SK-N-SH (cell line): ENCODE results near the gene AMMECR1L. TPM values are rescaled to one million over a fixed set of nuclear protein-coding genes. Genes with fewer than 3 reads are reported as not detected.
"Not testable (repeated sequence)": the region's sequence is repeated elsewhere in the genome, so short reads cannot be mapped to it uniquely, and the experiment has no call there.

Source experiments
- CTCF ChIA-PET: fragments of 300-600, 350-600 bp; formaldehyde crosslinking; extraction: SDS; loops from one replicate; lab custom pipeline; 2021; lab: Yijun Ruan, JAX
- POLR2A ChIA-PET: fragments of 350-600 bp; sonication (Branson Sonifier 250); formaldehyde crosslinking; extraction: SDS; loops from one replicate; lab custom pipeline; 2020; ENCODE audit warnings: antibody characterized with exemption, inconsistent platforms; lab: Yijun Ruan, JAX
- DNase-seq: peaks from one replicate; pipeline ENCODE4 v3.0.0; 2012
- H2AFZ ChIP-seq: fragments of 200-600 bp; sonication (generic); 2 replicates; pipeline ENCODE4 v1.8.1; 2016; ENCODE audit warnings: antibody characterized with exemption, mild to moderate bottlenecking, low read depth
- H3F3A ChIP-seq: fragments of 200-600 bp; sonication (generic); replicated peaks from 2 replicates; pipeline ENCODE3; 2016; ENCODE audit warnings: antibody characterized with exemption, mild to moderate bottlenecking; ENCODE audit not compliant: insufficient read depth
- H3K27ac ChIP-seq, 2 experiments: fragments of 200-500 bp in 1 of 2; fragments of 200-600 bp in 1 of 2; sonication (Bioruptor generic) in 1 of 2; sonication (generic), shearing (Covaris generic) in 1 of 2; 2 replicates each; pipeline versions ENCODE4 v1.5.1 to v1.6.1; 2014 to 2016; ENCODE audit warnings: low read depth in 2 of 2, inconsistent platforms in 1 of 2, low read length in 1 of 2, mild to moderate bottlenecking in 1 of 2, mixed read lengths in 1 of 2
- H3K27me3 ChIP-seq: fragments of 200-600 bp; sonication (generic), shearing (Covaris generic); 2 replicates; pipeline ENCODE4 v1.6.1; 2016; ENCODE audit warnings: mixed run types; ENCODE audit not compliant: insufficient read depth
- H3K36me3 ChIP-seq, 2 experiments: fragments of 200-500 bp in 1 of 2; fragments of 200-600 bp in 1 of 2; sonication (Bioruptor generic) in 1 of 2; sonication (generic) in 1 of 2; replicated peaks in 1 of 2; 2 replicates each; pipeline versions ENCODE3 to v1.5.1; 2014 to 2016; ENCODE audit warnings: low read length in 1 of 2, mild to moderate bottlenecking in 1 of 2; ENCODE audit not compliant: insufficient read depth in 2 of 2, control insufficient read depth in 1 of 2
- H3K4me1 ChIP-seq, 2 experiments: fragments of 200-500 bp in 1 of 2; fragments of 200-600 bp in 1 of 2; sonication (Bioruptor generic) in 1 of 2; sonication (generic), shearing (Covaris generic) in 1 of 2; 2 replicates each; pipeline versions ENCODE4 v1.5.1 to v1.6.1; 2014 to 2016; ENCODE audit warnings: low read depth in 1 of 2, low read length in 1 of 2, mixed run types in 1 of 2; ENCODE audit not compliant: insufficient read depth in 2 of 2, control insufficient read depth in 1 of 2
- H3K4me2 ChIP-seq: fragments of 200-600 bp; sonication (generic), shearing (Covaris generic); 2 replicates; pipeline ENCODE4 v1.6.1; 2017; ENCODE audit warnings: mixed run types
- H3K4me3 ChIP-seq, 2 experiments: fragments of 200-500 bp in 1 of 2; fragments of 200-600 bp in 1 of 2; sonication (Bioruptor generic) in 1 of 2; sonication (generic), shearing (Covaris generic) in 1 of 2; 2 replicates each; pipeline versions ENCODE4 v1.5.1 to v1.8.1; 2014 to 2016; ENCODE audit warnings: low read depth in 2 of 2, inconsistent platforms in 1 of 2, low read length in 1 of 2, mild to moderate bottlenecking in 1 of 2, mixed read lengths in 1 of 2, moderate library complexity in 1 of 2
- H3K79me2 ChIP-seq: fragments of 200-600 bp; sonication (generic); 2 replicates; pipeline ENCODE4 v1.8.1; 2017; ENCODE audit warnings: mild to moderate bottlenecking; ENCODE audit not compliant: insufficient read depth
- H3K9ac ChIP-seq: fragments of 200-600 bp; sonication (generic); 2 replicates; pipeline ENCODE4 v1.6.1; 2017; ENCODE audit warnings: mixed run types
- H3K9me2 ChIP-seq: fragments of 200-600 bp; sonication (generic); 2 replicates; pipeline ENCODE4 v1.6.1; 2017; ENCODE audit warnings: mixed run types
- H3K9me3 ChIP-seq: fragments of 200-600 bp; sonication (generic); 2 replicates; pipeline ENCODE4 v1.6.1; 2017; ENCODE audit warnings: mixed run types, mild to moderate bottlenecking, moderate library complexity
- H4K20me1 ChIP-seq: fragments of 200-600 bp; sonication (generic); 2 replicates; pipeline ENCODE4 v1.6.1; 2017; ENCODE audit warnings: mild to moderate bottlenecking, mixed run types; ENCODE audit not compliant: insufficient read depth
- EP300 ChIP-seq, 2 experiments: IDR thresholded peaks; 2 replicates each; pipeline versions ENCODE4 v1.4.0 to v1.6.1; 2012; ENCODE audit warnings: borderline replicate concordance in 1 of 2, low read depth in 1 of 2, low read length in 1 of 2
- FOXJ3 ChIP-seq: sonication (generic); formaldehyde crosslinking; IDR thresholded peaks from 2 replicates; pipeline ENCODE4 v1.5.1; 2020; ENCODE audit warnings: mild to moderate bottlenecking, missing genetic modification reagents
- FOXM1 ChIP-seq: IDR thresholded peaks from 2 replicates; pipeline ENCODE4 v1.4.0; 2012; ENCODE audit warnings: low read depth, mild to moderate bottlenecking
- GABPA ChIP-seq: IDR thresholded peaks from 2 replicates; pipeline ENCODE4 v1.4.0; 2012; ENCODE audit warnings: low read depth, mild to moderate bottlenecking
- GATA2 ChIP-seq: sonication (generic); formaldehyde crosslinking; IDR thresholded peaks from 2 replicates; pipeline ENCODE4 v1.5.0; 2020; ENCODE audit warnings: mild to moderate bottlenecking, missing genetic modification reagents
- MEF2A ChIP-seq: IDR thresholded peaks from 2 replicates; pipeline ENCODE4 v1.4.0; 2012; ENCODE audit warnings: low read depth, borderline replicate concordance
- MXI1 ChIP-seq: IDR thresholded peaks from 2 replicates; pipeline ENCODE4 v1.6.1; 2012; ENCODE audit warnings: mild to moderate bottlenecking, low read depth, low read length, improper control_type of control experiment
- POLR2AphosphoS5 ChIP-seq: IDR thresholded peaks from 2 replicates; pipeline ENCODE4 v1.6.1; 2012; ENCODE audit warnings: low read depth, low read length
- SIN3A ChIP-seq: IDR thresholded peaks from 2 replicates; pipeline ENCODE4 v1.6.1; 2012; ENCODE audit warnings: low read depth, mild to moderate bottlenecking, low read length, moderate library complexity, borderline replicate concordance
- WGBS: methylation state at CpG from one replicate; pipeline ENCODE4 v1.1.6; 2017; ENCODE audit warnings: low lambda C conversion rate; 5-methylcytosine and 5-hydroxymethylcytosine counted together
- polyA plus RNA-seq, 3 experiments: library from polyadenylated mRNA; depleted of rRNA; stranded (reverse); fragments of >200 nt; gene quantifications; 2 replicates each; pipeline ENCODE4 v1.2.3, GENCODE V29; 2012
- TF ChIP-seq, protein P1 (sequence below): IDR thresholded peaks from 2 replicates; pipeline ENCODE4 v1.4.0; 2012; ENCODE audit warnings: low read depth, borderline replicate concordance
- TF ChIP-seq, protein P2 (sequence below): fragments of 150-350 bp; IDR thresholded peaks from 2 replicates; pipeline ENCODE4 v1.6.1; 2016; ENCODE audit warnings: mild to moderate bottlenecking, low read depth, low read length

AMMECR1L gene
- 11.0 and 12.6 TPM in 2 replicates for polyA plus RNA-seq (2012; rRNA removed)
- 11.5 and 13.0 TPM in 2 replicates for polyA plus RNA-seq (2012; cell fraction: cytosol; rRNA removed)
- polyA plus RNA-seq (2012; cell fraction: nucleus; rRNA removed) = 15.1 and 21.9 TPM in 2 replicates

DNA sequence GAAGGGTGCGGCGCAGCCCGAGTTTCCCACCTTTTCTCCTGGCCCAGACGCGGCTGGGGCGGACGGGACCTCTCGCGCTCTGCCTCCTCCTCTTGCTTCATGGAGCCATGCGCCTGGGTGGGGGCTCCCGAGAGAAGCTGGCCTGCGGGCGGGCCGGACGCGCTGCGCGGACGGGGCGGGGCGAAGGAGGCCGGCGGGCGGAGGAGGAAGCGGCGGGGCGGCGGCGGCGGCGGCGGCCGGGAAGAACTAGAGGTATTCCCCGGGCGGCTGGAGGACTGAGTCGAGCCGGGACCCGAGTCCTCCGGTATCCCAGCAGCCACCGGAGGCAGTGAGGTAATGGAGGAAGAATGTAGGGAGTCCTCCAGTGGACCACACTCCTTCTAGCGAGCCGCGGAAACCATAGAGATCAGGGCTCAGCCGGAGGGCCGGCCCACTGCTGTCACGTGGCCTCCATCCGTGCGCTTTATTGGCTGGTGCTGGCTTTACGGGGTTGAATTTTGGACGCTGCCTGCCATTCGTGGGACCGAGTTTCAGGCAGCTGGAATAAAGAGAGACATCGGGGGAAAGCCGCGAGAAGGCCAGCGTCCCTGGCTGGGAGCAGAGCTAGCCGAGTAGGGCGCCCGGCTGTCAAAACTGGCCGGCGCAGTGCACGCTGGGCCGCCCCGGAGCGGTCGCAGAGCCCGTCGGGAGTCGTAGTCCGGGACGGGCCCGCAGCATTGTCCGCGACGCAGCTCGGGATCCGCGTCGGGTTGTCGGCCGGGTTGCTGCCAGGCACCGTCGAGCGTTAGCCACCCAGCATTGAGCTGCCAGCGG lies at the start of gene AMMECR1L:
AMMECR1L (minus strand) TSS at position 177 of the 813 bp plus-strand sequence. CDS start 11,722 bp downstream, outside the sequence.
- H3K9me3 ChIP-seq, H3K9me2 ChIP-seq, H3F3A ChIP-seq, CTCF ChIA-PET, POLR2A ChIA-PET, H3K27me3 ChIP-seq: not testable (repeated sequence)
- Histone ChIP-seq H3K79me2 (peaks cover 58% of the 10 kb centered on the region), H3K27ac (peak within 1 kb of the TSS; percentile 79 to 82), H3K36me3 (peaks cover 21 to 22% of the 10 kb centered on the region in 2 experiments), H3K4me1 (peaks cover 10 to 22% of the 10 kb centered on the region in 2 experiments; a peak in 2 of 4 replicates), H2AFZ (peak within 1 kb of the TSS; percentile 24; the same call in 1 of the 2 replicates), H3K4me2 (peak within 1 kb of the TSS; percentile 81), H3K9ac (peak within 1 kb of the TSS; percentile 81), H3K4me3 (peak within 1 kb of the TSS; percentile 50 to 72), H4K20me1 (peaks cover 38% of the 10 kb centered on the region)
- no CpG with 5 or more reads among the region's 85 CpGs for WGBS
- peak; percentile 79 for DNase-seq
- TF ChIP-seq GABPA = 0 out of 2 replicates have a peak, but pooled peaks have one; percentile 5
- TF ChIP-seq, protein P1, sequence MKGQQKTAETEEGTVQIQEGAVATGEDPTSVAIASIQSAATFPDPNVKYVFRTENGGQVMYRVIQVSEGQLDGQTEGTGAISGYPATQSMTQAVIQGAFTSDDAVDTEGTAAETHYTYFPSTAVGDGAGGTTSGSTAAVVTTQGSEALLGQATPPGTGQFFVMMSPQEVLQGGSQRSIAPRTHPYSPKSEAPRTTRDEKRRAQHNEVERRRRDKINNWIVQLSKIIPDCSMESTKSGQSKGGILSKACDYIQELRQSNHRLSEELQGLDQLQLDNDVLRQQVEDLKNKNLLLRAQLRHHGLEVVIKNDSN = peak; percentile 75

DNA sequence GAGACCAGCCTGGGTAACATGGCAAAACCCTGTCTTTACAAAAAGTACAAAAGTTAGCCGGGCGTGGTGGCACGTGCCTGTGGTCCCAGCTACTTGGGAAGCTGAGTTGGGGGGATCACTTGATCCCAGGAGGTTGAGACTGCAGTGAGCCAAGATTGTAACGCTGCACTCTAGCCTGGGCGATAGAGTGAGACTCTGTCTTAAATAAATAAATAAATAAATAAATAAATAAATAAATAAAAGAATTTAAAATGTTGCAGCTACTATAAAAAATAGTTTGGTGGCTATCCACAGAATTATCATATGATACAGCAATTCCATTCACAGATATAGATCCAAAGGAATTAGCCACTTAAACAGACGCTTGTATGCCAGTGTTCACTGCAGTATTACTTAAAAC lies 49.6 kb upstream of the AMMECR1L start:
- Histone ChIP-seq H3K79me2 (no peaks in the 10 kb centered on the region), H3K36me3 (peaks cover 0 to 1% of the 10 kb centered on the region in 2 experiments), H3K4me1 (no peaks in the 10 kb centered on the region), H4K20me1 (no peaks in the 10 kb centered on the region), H3F3A (no peaks in the 10 kb centered on the region), H3K9me3 (no peaks in the 10 kb centered on the region), H3K4me3 (no peak overlapping the region), H3K27ac (no peak overlapping the region), H2AFZ (no peak overlapping the region), H3K9me2 (no peaks in the 10 kb centered on the region), H3K4me2 (no peak overlapping the region), H3K27me3 (no peaks in the 10 kb centered on the region), H3K9ac (no peak overlapping the region)
- WGBS = 90% methylated on average over 6 of the region's 6 CpGs
- ChIA-PET POLR2A (no interaction called here), CTCF (no interaction called here)
- DNase-seq = no peak
- TF ChIP-seq MXI1 = no peak
- TF ChIP-seq GABPA = no peak
- TF ChIP-seq FOXJ3 = no peak
- no peak for TF ChIP-seq FOXM1
- no peak for TF ChIP-seq SIN3A
- TF ChIP-seq GATA2 (CRISPR knock-in tag) = no peak
- no peak for TF ChIP-seq POLR2AphosphoS5
- TF ChIP-seq, protein P2, sequence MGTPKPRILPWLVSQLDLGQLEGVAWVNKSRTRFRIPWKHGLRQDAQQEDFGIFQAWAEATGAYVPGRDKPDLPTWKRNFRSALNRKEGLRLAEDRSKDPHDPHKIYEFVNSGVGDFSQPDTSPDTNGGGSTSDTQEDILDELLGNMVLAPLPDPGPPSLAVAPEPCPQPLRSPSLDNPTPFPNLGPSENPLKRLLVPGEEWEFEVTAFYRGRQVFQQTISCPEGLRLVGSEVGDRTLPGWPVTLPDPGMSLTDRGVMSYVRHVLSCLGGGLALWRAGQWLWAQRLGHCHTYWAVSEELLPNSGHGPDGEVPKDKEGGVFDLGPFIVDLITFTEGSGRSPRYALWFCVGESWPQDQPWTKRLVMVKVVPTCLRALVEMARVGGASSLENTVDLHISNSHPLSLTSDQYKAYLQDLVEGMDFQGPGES = no peak
- no peak for TF ChIP-seq MEF2A
- TF ChIP-seq EP300 (IDR thresholded peaks at IDR 0.05; ENCODE audit: borderline replicate concordance in 1 of 2, low read depth in 1 of 2, low read length in 1 of 2) = no peak
